Measurements from ENCODE around the gene NKAPD1. TPM values are rescaled to one million over a fixed set of nuclear protein-coding genes. Genes with fewer than 3 reads are reported as not detected.

NKAPD1 gene
- total RNA-seq, 2 experiments from 2014 or later: 14.8 to 19.6 TPM

- H3K36me3 Mint-ChIP-seq (ENCODE audit: low read depth): peaks cover 4% of the 10 kb centered on the region
- intact Hi-C loops (cut with micrococcal nuclease): no loop called here
- peaks cover 8% of the 10 kb centered on the region for H3K4me1 Mint-ChIP-seq (ENCODE audit: low read depth)
- no peak overlapping the region for H3K27ac Mint-ChIP-seq
- CTCF ChIA-PET: interaction anchor here (1.1 to 2.4 kb wide), 3 partner anchors 10 to 158 kb away, joined by 3 to 21 read pairs (median 4); partner anchors contain the start of gene BCO2
- no peak for DNase-seq
- H3K27me3 Mint-ChIP-seq (ENCODE audit: low read depth): no peaks in the 10 kb centered on the region
- H3K9me3 Mint-ChIP-seq: no peaks in the 10 kb centered on the region
- no peak overlapping the region for H3K4me3 Mint-ChIP-seq
Measured at GRCh38 chr11:112121981-112122615, 48.0 kb downstream of the NKAPD1 start.

DNA sequence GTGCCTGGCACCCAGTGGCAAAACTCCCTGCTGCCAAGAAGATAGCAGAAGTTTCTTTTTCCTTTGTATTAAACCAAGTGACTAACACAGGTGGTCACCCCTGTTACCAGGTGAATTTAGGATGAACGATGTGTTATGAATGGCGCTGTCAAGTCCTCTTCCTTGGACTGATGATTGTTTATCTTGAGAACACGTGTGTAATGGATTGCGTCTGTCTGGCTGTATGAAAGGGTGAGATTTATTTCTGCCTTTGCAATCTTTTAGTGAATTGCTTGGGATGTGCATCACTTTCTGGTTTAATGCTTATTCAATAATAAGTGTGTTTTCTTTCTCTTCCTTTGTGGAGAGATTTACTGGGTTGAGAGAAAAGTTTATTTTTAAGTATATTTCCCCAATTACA is 49.0 kb downstream of the NKAPD1 start:
- Mint-ChIP-seq H3K9me3 (no peaks in the 10 kb centered on the region), H3K4me3 (no peak overlapping the region), H3K27me3 (ENCODE audit: low read depth) (no peaks in the 10 kb centered on the region), H3K27ac (no peak overlapping the region), H3K4me1 (ENCODE audit: low read depth) (peaks cover 8% of the 10 kb centered on the region), H3K36me3 (ENCODE audit: low read depth) (peaks cover 3% of the 10 kb centered on the region)
- CTCF ChIA-PET: interaction anchor here (0.6 to 1.5 kb wide), 3 partner anchors 53 to 152 kb away, joined by 3 to 4 read pairs (median 3); partner anchors contain the start of gene BCO2
- intact Hi-C loops (cut with micrococcal nuclease): no loop called here
- no peak for DNase-seq

- no peak overlapping the region for H3K4me3 Mint-ChIP-seq
- DNase-seq: no peak
- H3K9me3 Mint-ChIP-seq: no peaks in the 10 kb centered on the region
- CTCF ChIA-PET: no interaction called here
- no peaks in the 10 kb centered on the region for H3K27me3 Mint-ChIP-seq (ENCODE audit: low read depth)
- no peaks in the 10 kb centered on the region for H3K36me3 Mint-ChIP-seq (ENCODE audit: low read depth)
- H3K27ac Mint-ChIP-seq: no peak overlapping the region
- no peaks in the 10 kb centered on the region for H3K4me1 Mint-ChIP-seq (ENCODE audit: low read depth)
- intact Hi-C loops (cut with micrococcal nuclease): no loop called here
Measured at GRCh38 chr11:112127056-112127455, 53.0 kb downstream of the NKAPD1 start.

- H3K9me3 Mint-ChIP-seq: no peaks in the 10 kb centered on the region
- CTCF ChIA-PET: interaction anchor here (0.6 to 1.2 kb wide), 2 partner anchors 16 to 41 kb away, joined by 3 read pairs; no protein-coding TSS in a partner anchor
- DNase-seq: no peak
- H3K36me3 Mint-ChIP-seq (ENCODE audit: low read depth): no peaks in the 10 kb centered on the region
- H3K27ac Mint-ChIP-seq: no peak overlapping the region
- no peaks in the 10 kb centered on the region for H3K27me3 Mint-ChIP-seq (ENCODE audit: low read depth)
- no peak overlapping the region for H3K4me3 Mint-ChIP-seq
- intact Hi-C loops (cut with micrococcal nuclease): no loop called here
- H3K4me1 Mint-ChIP-seq (ENCODE audit: low read depth): no peaks in the 10 kb centered on the region
Measured at GRCh38 chr11:112128483-112129121, 54.5 kb downstream of the NKAPD1 start.

DNA sequence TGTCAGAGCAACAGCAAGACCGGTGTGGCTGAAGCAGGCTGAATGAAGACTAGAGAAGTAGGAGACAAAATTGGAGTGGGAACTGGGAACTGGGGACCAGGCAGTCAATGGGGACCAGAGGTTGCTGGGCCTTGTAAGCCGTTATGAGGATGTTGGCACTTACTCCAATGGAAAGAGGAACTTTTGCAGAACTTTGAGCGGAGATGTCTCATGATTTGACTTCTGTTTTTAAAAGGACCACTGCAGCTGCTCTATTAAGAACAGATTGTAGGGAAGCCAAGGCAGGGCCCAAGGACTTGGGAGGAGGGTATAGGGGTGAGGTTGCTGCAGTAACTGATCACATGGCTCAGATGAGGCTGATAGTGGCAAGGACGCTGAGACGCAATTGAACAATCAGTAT is 55.6 kb downstream of the NKAPD1 start:
- Mint-ChIP-seq H3K9me3 (no peaks in the 10 kb centered on the region), H3K27ac (no peak overlapping the region), H3K4me3 (no peak overlapping the region), H3K4me1 (ENCODE audit: low read depth) (no peaks in the 10 kb centered on the region), H3K27me3 (ENCODE audit: low read depth) (no peaks in the 10 kb centered on the region), H3K36me3 (ENCODE audit: low read depth) (no peaks in the 10 kb centered on the region)
- intact Hi-C loops (cut with micrococcal nuclease): no loop called here
- no peak for DNase-seq
- CTCF ChIA-PET: interaction anchor here (0.6 to 1.2 kb wide), 4 partner anchors 9 to 1638 kb away, joined by 3 to 6 read pairs (median 5); partner anchors contain the start of gene BCO2

DNA sequence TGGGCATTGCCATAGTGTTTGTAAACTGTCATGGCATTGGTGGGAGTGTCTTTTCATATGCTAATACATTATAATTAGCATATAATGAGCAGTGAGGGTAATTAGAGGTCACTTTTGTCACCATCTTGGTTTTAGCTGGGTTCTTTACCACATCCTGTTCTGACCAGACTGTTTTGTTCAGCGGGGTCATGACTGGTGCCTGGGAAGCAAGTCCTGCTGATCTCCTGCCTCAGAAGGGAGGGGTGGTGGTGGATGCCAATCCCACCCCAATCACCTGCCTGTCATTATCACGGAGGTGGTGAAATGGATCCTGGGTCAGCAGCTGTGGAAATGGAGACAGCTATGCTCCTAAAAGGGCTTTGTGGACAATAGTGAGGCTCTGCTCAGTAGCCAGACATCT is 58.6 kb downstream of the NKAPD1 start:
- CTCF ChIA-PET: no interaction called here
- H3K27ac Mint-ChIP-seq: no peak overlapping the region
- intact Hi-C loops (cut with micrococcal nuclease): no loop called here
- no peaks in the 10 kb centered on the region for H3K9me3 Mint-ChIP-seq
- no peaks in the 10 kb centered on the region for H3K4me1 Mint-ChIP-seq (ENCODE audit: low read depth)
- no peak overlapping the region for H3K4me3 Mint-ChIP-seq
- DNase-seq: no peak
- H3K27me3 Mint-ChIP-seq (ENCODE audit: low read depth): no peaks in the 10 kb centered on the region
- H3K36me3 Mint-ChIP-seq (ENCODE audit: low read depth): no peaks in the 10 kb centered on the region

GRCh38 chr11:112134473-112134872 is 60.4 kb downstream of the NKAPD1 start:
- Mint-ChIP-seq H3K36me3 (ENCODE audit: low read depth) (no peaks in the 10 kb centered on the region), H3K27ac (no peak overlapping the region), H3K27me3 (ENCODE audit: low read depth) (no peaks in the 10 kb centered on the region), H3K4me1 (ENCODE audit: low read depth) (no peaks in the 10 kb centered on the region), H3K9me3 (no peaks in the 10 kb centered on the region), H3K4me3 (no peak overlapping the region)
- CTCF ChIA-PET: interaction anchor here (0.6 to 2.4 kb wide), 2 partner anchors 20 to 146 kb away, joined by 3 to 10 read pairs; no protein-coding TSS in a partner anchor
- DNase-seq: no peak
- intact Hi-C loops (cut with micrococcal nuclease): no loop called here

Other genes with a start within 250 kb of the NKAPD1 start
- gene ALG9, start 202.7 kb upstream of the NKAPD1 start, total RNA-seq: 10 to 100 TPM; 21.3 to 21.9 TPM
- gene FDXACB1, start 195.1 kb upstream of the NKAPD1 start, total RNA-seq: 1 to 10 TPM; 3.4 to 3.8 TPM
- gene CFAP68, start 194.8 kb upstream of the NKAPD1 start, total RNA-seq: 10 to 100 TPM; 31.5 to 33.2 TPM
- gene CRYAB, start 162.5 kb upstream of the NKAPD1 start, total RNA-seq: not detected
- gene HSPB2, start 161.6 kb upstream of the NKAPD1 start, total RNA-seq: not detected
- gene C11orf52, start 155.4 kb upstream of the NKAPD1 start, total RNA-seq: not detected
- 1 to 10 TPM; 3.5 to 4.3 TPM for gene DIXDC1, start 137.0 kb upstream of the NKAPD1 start, total RNA-seq
- 10 to 100 TPM; 34.2 to 36.8 TPM for gene DLAT, start 48.9 kb upstream of the NKAPD1 start, total RNA-seq
- under 1 TPM; 0.35 to 0.50 TPM for gene PIH1D2, start 282 bp upstream of the NKAPD1 start, total RNA-seq
- 10 to 100 TPM; 35.4 to 41.7 TPM for gene TIMM8B, start 12.5 kb downstream of the NKAPD1 start, total RNA-seq
- 100 to 1,000 TPM; 101 to 115 TPM for gene SDHD, start 12.6 kb downstream of the NKAPD1 start, total RNA-seq
- not detected for gene IL18, start 89.8 kb downstream of the NKAPD1 start, total RNA-seq
- not detected for gene TEX12, start 93.1 kb downstream of the NKAPD1 start, total RNA-seq
- gene BCO2, start 101.2 kb downstream of the NKAPD1 start, total RNA-seq: under 1 TPM; 0.30 to 0.45 TPM
- 10 to 100 TPM; 34.6 to 39.0 TPM for gene PTS, start 152.1 kb downstream of the NKAPD1 start, total RNA-seq
- not detected for gene PLET1, start 186.6 kb downstream of the NKAPD1 start, total RNA-seq

Data from activated naive CD4-positive, alpha-beta T cell treated with anti-CD3 and anti-CD28 coated beads for 36 hours (primary cell).